DND-41 (cell line): ENCODE data around the gene HRAS.

Experiments used
- CTCF ChIP-seq: IDR thresholded peaks from 2 replicates; pipeline ENCODE4 v1.5.1; 2012; ENCODE audit warnings: borderline replicate concordance, low read length, moderate library complexity, mild to moderate bottlenecking; ENCODE audit not compliant: poor library complexity, severe bottlenecking; ENCODE audit errors: extremely low read depth
- EZH2 ChIP-seq: IDR thresholded peaks from 3 replicates; pipeline ENCODE4 v1.6.1; 2012; ENCODE audit warnings: borderline replicate concordance, low read depth, mild to moderate bottlenecking, moderate library complexity, low read length, inconsistent platforms; ENCODE audit not compliant: severe bottlenecking

- TF ChIP-seq CTCF: no peak
- TF ChIP-seq EZH2: no peak
These were observed 41.6 kb upstream of the HRAS start for GRCh38 chr11:576811-577610.
